CD4-positive, alpha-beta T cell (primary cell): ENCODE data around the gene HBG2. TPM values are rescaled to one million over a fixed set of nuclear protein-coding genes. Genes with fewer than 3 reads are reported as not detected.
"Not testable (repeated sequence)": the region's sequence is repeated elsewhere in the genome, so short reads cannot be mapped to it uniquely, and the experiment has no call there.

Experiments used
- ATAC-seq: fragments of 200-7000 bp; cut with Tn5 transposase; one replicate; pipeline ENCODE4 v1.10.0; 2022; ENCODE audit warnings: mild to moderate bottlenecking; ENCODE audit not compliant: poor library complexity
- CTCF ChIA-PET: fragments of 350-600 bp; sonication (Branson Sonifier 250); formaldehyde crosslinking; loops from one replicate; lab custom pipeline; 2021; ENCODE audit warnings: antibody characterized with exemption, inconsistent platforms; lab: Charles Lee
- POLR2A ChIA-PET: fragments of 350-600 bp; sonication (Branson Sonifier 250); formaldehyde crosslinking; loops from one replicate; lab custom pipeline; 2021; ENCODE audit warnings: antibody characterized with exemption, inconsistent platforms; lab: Charles Lee
- DNase-seq, 14 experiments: peaks; one replicate each; pipeline ENCODE4 v3.0.0-alpha.2; 2013 to 2020; ENCODE audit warnings: mixed read lengths in 2 of 14
- H3K27ac ChIP-seq, 2 donors: one replicate each; pipeline versions ENCODE4 v1.5.1 to v1.7.0; 2013; ENCODE audit warnings: low read length in 2 of 2, low read depth in 1 of 2, mild to moderate bottlenecking in 1 of 2
- H3K27me3 ChIP-seq, 2 experiments: 1 replicate in 1 of 2; 2 replicates in 1 of 2; pipeline versions ENCODE4 v1.6.1 to v1.7.0; 2013; ENCODE audit warnings: low read length in 2 of 2, control low read depth in 1 of 2, mild to moderate bottlenecking in 1 of 2, moderate library complexity in 1 of 2; ENCODE audit not compliant: insufficient read depth in 2 of 2, control insufficient read depth in 1 of 2
- H3K36me3 ChIP-seq: one replicate; pipeline ENCODE4 v1.6.1; 2013; ENCODE audit warnings: low read length, control low read depth; ENCODE audit not compliant: insufficient read depth
- H3K4me1 ChIP-seq: one replicate; pipeline ENCODE4 v1.6.1; 2013; ENCODE audit warnings: low read length, control low read depth; ENCODE audit not compliant: insufficient read depth
- H3K4me3 ChIP-seq: one replicate; pipeline ENCODE4 v1.5.1; 2013; ENCODE audit warnings: mild to moderate bottlenecking, low read length, moderate library complexity
- H3K9me3 ChIP-seq, 2 experiments: 1 replicate in 1 of 2; 2 replicates in 1 of 2; pipeline versions ENCODE4 v1.6.1 to v1.7.0; 2013; ENCODE audit warnings: low read length in 2 of 2, mild to moderate bottlenecking in 2 of 2, control low read depth in 1 of 2, moderate library complexity in 1 of 2; ENCODE audit not compliant: control insufficient read depth in 1 of 2, insufficient read depth in 1 of 2
- H3K27ac Mint-ChIP-seq: one replicate; pipeline ENCODE4 v1.8.0; 2020; ENCODE audit warnings: mixed read lengths
- H3K27me3 Mint-ChIP-seq: one replicate; pipeline ENCODE4 v1.8.0; 2021; ENCODE audit warnings: mixed read lengths
- H3K36me3 Mint-ChIP-seq: one replicate; pipeline ENCODE4 v1.8.0; 2021; ENCODE audit warnings: low read depth, mixed read lengths
- H3K4me1 Mint-ChIP-seq: one replicate; pipeline ENCODE4 v1.8.0; 2021; ENCODE audit warnings: low read depth, mixed read lengths
- H3K4me3 Mint-ChIP-seq: one replicate; pipeline ENCODE4 v1.8.0; 2020; ENCODE audit warnings: mild to moderate bottlenecking, mixed read lengths
- H3K9me3 Mint-ChIP-seq: one replicate; pipeline ENCODE4 v1.8.0; 2020; ENCODE audit warnings: mixed read lengths
- intact Hi-C, 2 experiments: fragments of 100-400 bp; cut with DNase I in 1 of 2; cut with micrococcal nuclease in 1 of 2; formaldehyde crosslinking; loops; one replicate each; pipeline versions ENCODE4 v1.15.1 to v1.9.0; 2023 to 2025; cut with DNase I, micrococcal nuclease
- total RNA-seq, 174 experiments: library from RNA in 2 of 174; stranded (reverse) in 2 of 174; gene quantifications; one replicate each; pipeline ENCODE4 v1.2.3 and lab custom pipeline; 2021 to 2026
- TF ChIP-seq, protein P1 (sequence below): fragments of 200-600 bp; IDR thresholded peaks from one replicate; pipeline ENCODE4 v1.8.0; 2022; ENCODE audit warnings: antibody characterized with exemption, mild to moderate bottlenecking

Gene HBG2
- total RNA-seq, 2 experiments from 2014 or later = not detected

DNA sequence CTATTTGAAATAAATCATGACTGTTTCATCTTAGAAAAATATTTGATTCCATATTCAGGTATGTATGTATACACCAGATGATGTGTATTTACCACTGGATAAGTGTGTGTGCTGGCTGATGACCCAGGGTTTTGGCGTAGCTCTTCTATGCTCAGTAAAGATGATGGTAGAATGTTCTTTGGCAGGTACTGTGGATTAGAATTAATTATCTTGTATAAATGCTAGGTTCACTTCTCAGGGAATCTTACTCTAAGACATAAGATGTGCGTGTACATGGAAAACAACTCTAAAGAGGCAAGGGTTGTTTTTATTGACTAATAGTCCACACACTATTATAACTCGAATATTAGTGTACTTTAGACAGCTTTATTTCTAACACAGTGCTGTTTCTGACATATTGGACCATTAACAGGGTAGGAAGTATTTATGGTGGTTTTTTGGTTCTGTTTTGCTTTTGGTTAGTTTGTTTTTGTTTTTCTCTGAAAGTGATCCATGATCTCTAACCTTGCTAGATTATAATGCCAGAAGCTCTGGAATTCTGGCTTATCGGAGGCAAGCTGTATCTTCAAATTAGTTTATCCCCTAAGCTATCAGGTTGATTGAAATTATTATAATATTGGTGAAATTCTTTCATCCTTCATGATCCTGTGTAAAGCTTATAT lies 3.9 kb downstream of the HBG2 start:
- H3K36me3 Mint-ChIP-seq = no peaks in the 10 kb centered on the region
- POLR2A ChIA-PET = no interaction called here
- H3K27me3 ChIP-seq = peaks cover 3% of the 10 kb centered on the region in 2 experiments
- no peaks in the 10 kb centered on the region for H3K4me1 ChIP-seq
- H3K36me3 ChIP-seq = no peaks in the 10 kb centered on the region
- ATAC-seq = no peak
- H3K27ac ChIP-seq = no peak overlapping the region
- H3K27ac Mint-ChIP-seq = no peak overlapping the region
- H3K4me1 Mint-ChIP-seq = no peaks in the 10 kb centered on the region
- peaks cover 3% of the 10 kb centered on the region for H3K27me3 Mint-ChIP-seq
- TF ChIP-seq, protein P1, sequence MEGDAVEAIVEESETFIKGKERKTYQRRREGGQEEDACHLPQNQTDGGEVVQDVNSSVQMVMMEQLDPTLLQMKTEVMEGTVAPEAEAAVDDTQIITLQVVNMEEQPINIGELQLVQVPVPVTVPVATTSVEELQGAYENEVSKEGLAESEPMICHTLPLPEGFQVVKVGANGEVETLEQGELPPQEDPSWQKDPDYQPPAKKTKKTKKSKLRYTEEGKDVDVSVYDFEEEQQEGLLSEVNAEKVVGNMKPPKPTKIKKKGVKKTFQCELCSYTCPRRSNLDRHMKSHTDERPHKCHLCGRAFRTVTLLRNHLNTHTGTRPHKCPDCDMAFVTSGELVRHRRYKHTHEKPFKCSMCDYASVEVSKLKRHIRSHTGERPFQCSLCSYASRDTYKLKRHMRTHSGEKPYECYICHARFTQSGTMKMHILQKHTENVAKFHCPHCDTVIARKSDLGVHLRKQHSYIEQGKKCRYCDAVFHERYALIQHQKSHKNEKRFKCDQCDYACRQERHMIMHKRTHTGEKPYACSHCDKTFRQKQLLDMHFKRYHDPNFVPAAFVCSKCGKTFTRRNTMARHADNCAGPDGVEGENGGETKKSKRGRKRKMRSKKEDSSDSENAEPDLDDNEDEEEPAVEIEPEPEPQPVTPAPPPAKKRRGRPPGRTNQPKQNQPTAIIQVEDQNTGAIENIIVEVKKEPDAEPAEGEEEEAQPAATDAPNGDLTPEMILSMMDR = no peak
- H3K4me3 ChIP-seq = no peak overlapping the region
- DNase-seq = no peak
- no peaks in the 10 kb centered on the region for H3K9me3 ChIP-seq
- CTCF ChIA-PET = no interaction called here
- no peak overlapping the region for H3K4me3 Mint-ChIP-seq
- intact Hi-C loops = no loop called here
- H3K9me3 Mint-ChIP-seq = no peaks in the 10 kb centered on the region

DNA sequence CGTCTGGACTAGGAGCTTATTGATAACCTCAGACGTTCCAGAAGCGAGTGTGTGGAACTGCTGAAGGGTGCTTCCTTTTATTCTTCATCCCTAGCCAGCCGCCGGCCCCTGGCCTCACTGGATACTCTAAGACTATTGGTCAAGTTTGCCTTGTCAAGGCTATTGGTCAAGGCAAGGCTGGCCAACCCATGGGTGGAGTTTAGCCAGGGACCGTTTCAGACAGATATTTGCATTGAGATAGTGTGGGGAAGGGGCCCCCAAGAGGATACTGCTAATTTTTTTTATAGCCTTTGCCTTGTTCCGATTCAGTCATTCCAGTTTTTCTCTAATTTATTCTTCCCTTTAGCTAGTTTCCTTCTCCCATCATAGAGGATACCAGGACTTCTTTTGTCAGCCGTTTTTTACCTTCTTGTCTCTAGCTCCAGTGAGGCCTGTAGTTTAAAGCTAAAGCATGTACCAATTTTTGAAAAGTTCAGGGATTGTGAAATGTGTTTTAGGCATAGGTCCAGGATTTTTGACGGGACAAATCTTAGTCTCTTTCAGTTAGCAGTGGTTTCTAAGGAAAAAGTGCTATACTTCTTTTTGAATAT lies 4.7 kb downstream of the HBG2 start, which contains the start of gene HBG1:
Gene HBG1 (minus strand): TSS at position 51 of the 590 bp plus-strand sequence. CDS start 53 bp downstream, outside the sequence.
- H3K9me3 Mint-ChIP-seq, H3K9me3 ChIP-seq, CTCF ChIA-PET, H3K36me3 ChIP-seq, ATAC-seq, H3K27me3 Mint-ChIP-seq, H3K4me1 ChIP-seq, H3K27ac Mint-ChIP-seq, intact Hi-C loops, H3K4me1 Mint-ChIP-seq, H3K27me3 ChIP-seq, DNase-seq, H3K27ac ChIP-seq, H3K4me3 ChIP-seq, H3K36me3 Mint-ChIP-seq, POLR2A ChIA-PET, H3K4me3 Mint-ChIP-seq: not testable (repeated sequence)

DNA sequence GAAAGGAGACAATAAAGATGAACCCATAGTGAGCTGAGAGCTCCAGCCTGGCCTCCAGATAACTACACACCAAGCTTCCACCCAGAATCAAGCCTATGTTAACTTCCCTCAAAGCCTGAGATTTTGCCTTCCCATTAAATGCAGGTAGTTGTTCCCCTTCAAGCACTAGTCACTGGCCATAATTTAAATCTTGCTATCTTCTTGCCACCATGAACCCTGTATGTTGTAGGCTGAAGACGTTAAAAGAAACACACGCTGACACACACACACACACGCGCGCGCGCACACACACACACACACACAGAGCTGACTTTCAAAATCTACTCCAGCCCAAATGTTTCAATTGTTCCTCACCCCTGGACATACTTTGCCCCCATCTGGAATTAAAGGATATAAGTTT lies 6.1 kb downstream of the HBG2 start:
- H3K4me3 ChIP-seq, H3K27ac ChIP-seq, H3K36me3 Mint-ChIP-seq, intact Hi-C loops, H3K9me3 ChIP-seq, ATAC-seq, H3K4me1 ChIP-seq, H3K9me3 Mint-ChIP-seq, H3K27ac Mint-ChIP-seq, H3K27me3 Mint-ChIP-seq, H3K36me3 ChIP-seq, DNase-seq, H3K27me3 ChIP-seq, H3K4me1 Mint-ChIP-seq, POLR2A ChIA-PET, H3K4me3 Mint-ChIP-seq, CTCF ChIA-PET: not testable (repeated sequence)

DNA sequence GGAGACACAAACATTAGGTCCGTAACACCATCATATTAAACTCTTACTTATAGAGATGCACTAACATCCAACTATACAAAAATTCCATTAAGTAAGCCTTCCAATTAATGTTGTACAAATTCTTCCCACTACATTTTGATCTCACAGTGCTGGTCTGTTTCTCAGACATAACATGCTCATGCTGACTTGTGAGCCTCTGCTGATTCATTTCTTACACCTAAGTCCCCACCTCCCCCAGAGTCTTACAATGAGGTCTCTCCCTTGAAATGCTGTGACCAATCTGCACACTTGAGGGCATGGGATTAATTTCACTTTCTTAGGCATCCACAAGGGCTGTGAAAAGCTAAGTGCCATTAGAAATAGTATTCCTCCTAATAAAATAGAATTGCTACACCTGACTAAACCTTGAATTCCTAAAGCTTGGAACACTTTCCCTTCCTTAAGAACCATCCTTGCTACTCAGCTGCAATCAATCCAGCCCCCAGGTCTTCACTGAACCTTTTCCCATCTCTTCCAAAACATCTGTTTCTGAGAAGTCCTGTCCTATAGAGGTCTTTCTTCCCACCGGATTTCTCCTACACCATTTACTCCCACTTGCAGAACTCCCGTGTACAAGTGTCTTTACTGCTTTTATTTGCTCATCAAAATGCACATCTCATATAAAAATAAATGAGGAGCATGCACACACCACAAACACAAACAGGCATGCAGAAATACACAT lies 6.9 kb downstream of the HBG2 start:
- H3K36me3 ChIP-seq = no peaks in the 10 kb centered on the region
- no peaks in the 10 kb centered on the region for H3K4me1 ChIP-seq
- no peak overlapping the region for H3K4me3 ChIP-seq
- Mint-ChIP-seq H3K4me3 (no peak overlapping the region), H3K36me3 (no peaks in the 10 kb centered on the region), H3K4me1 (no peaks in the 10 kb centered on the region), H3K27ac (no peak overlapping the region), H3K27me3 (no peaks in the 10 kb centered on the region), H3K9me3 (no peaks in the 10 kb centered on the region)
- no peak overlapping the region for H3K27ac ChIP-seq
- ChIA-PET CTCF (no interaction called here), POLR2A (no interaction called here)
- peaks cover 3% of the 10 kb centered on the region in 2 experiments for H3K27me3 ChIP-seq
- intact Hi-C loops = no loop called here
- DNase-seq = no peak
- H3K9me3 ChIP-seq = no peaks in the 10 kb centered on the region
- TF ChIP-seq, protein P1 = no peak
- no peak for ATAC-seq
